Small intestine (tissue), 7 donors: ENCODE measurements around the gene INPP5D. TPM values are rescaled to one million over a fixed set of nuclear protein-coding genes. Genes with fewer than 3 reads are reported as not detected.

Source experiments
- DNase-seq, 2 donors: peaks; one replicate each; pipeline versions ENCODE4 v3.0.0 to v3.0.0-alpha.2; 2013
- FAIRE-seq: peaks from 2 replicates; lab custom pipeline; 2012; peaks lifted over from hg19 to GRCh38; lab: Jason Lieb, UNC
- H3K27ac ChIP-seq, 3 donors: one replicate each; pipeline ENCODE4 v1.5.1; 2013; ENCODE audit warnings: low read length in 2 of 3, mild to moderate bottlenecking in 2 of 3, control low read depth in 1 of 3, inconsistent platforms in 1 of 3, low read depth in 1 of 3, moderate library complexity in 1 of 3
- H3K27me3 ChIP-seq, 3 donors: one replicate each; pipeline ENCODE4 v1.6.1; 2013; ENCODE audit warnings: low read length in 3 of 3, inconsistent platforms in 1 of 3; ENCODE audit not compliant: control insufficient read depth in 3 of 3, insufficient read depth in 3 of 3
- H3K36me3 ChIP-seq, 3 donors: one replicate each; pipeline ENCODE4 v1.6.1; 2013; ENCODE audit warnings: low read length in 3 of 3, inconsistent platforms in 1 of 3, low read depth in 1 of 3, mild to moderate bottlenecking in 1 of 3, moderate library complexity in 1 of 3; ENCODE audit not compliant: control insufficient read depth in 3 of 3, insufficient read depth in 2 of 3
- H3K4me1 ChIP-seq, 3 donors: one replicate each; pipeline ENCODE4 v1.6.1; 2013; ENCODE audit warnings: low read length in 2 of 3, inconsistent platforms in 1 of 3, low read depth in 1 of 3, mild to moderate bottlenecking in 1 of 3, moderate library complexity in 1 of 3; ENCODE audit not compliant: control insufficient read depth in 3 of 3, insufficient read depth in 2 of 3
- H3K4me3 ChIP-seq, 3 donors: one replicate each; pipeline ENCODE4 v1.5.1; 2013; ENCODE audit warnings: low read length in 3 of 3, control low read depth in 1 of 3, inconsistent platforms in 1 of 3, low read depth in 1 of 3, mild to moderate bottlenecking in 1 of 3, moderate library complexity in 1 of 3
- H3K9me3 ChIP-seq, 2 donors: one replicate each; pipeline ENCODE4 v1.6.1; 2013; ENCODE audit warnings: low read depth in 1 of 2, low read length in 1 of 2; ENCODE audit not compliant: control insufficient read depth in 2 of 2, insufficient read depth in 1 of 2
- WGBS, 3 donors: extraction: QIAGEN DNeasy Blood & Tissue Kit; methylation state at CpG; one replicate each; pipeline ENCODE4 v1.1.7; 2013; 5-methylcytosine and 5-hydroxymethylcytosine counted together
- polyA plus RNA-seq, 4 donors: library from polyadenylated mRNA; stranded (reverse) in 3 of 4; unstranded in 1 of 4; fragments of 200-250 nt in 3 of 4; fragments of 120-200 nt in 1 of 4; gene quantifications; one replicate each; pipeline versions ENCODE4 v1.2.1 to v1.2.3, GENCODE V29; 2013
- donor health status: healthy with polysubstance abuse.
- donor health status: control.
- donor health status: control.
- donor health status: Bipolar disorder and iron deficiency.
- donor health status: healthy.

Gene INPP5D
- polyA plus RNA-seq, 4 donors, result 4.7 to 10.4 (median 6.9) TPM

GRCh38 chr2:233101141-233101540 lies 41.0 kb downstream of the INPP5D start:
- Histone ChIP-seq H3K4me3 (no peak overlapping the region), H3K36me3 (no peaks in the 10 kb centered on the region), H3K27ac (no peak overlapping the region), H3K4me1 (no peaks in the 10 kb centered on the region), H3K27me3 (no peaks in the 10 kb centered on the region), H3K9me3 (peaks cover 0 to 2% of the 10 kb centered on the region in 2 donors)
- 49 to 66% (median 63%) methylated on average over 4 of the region's 4 CpGs for WGBS, 3 donors
- FAIRE-seq, result no peak
- no peak for DNase-seq

DNA sequence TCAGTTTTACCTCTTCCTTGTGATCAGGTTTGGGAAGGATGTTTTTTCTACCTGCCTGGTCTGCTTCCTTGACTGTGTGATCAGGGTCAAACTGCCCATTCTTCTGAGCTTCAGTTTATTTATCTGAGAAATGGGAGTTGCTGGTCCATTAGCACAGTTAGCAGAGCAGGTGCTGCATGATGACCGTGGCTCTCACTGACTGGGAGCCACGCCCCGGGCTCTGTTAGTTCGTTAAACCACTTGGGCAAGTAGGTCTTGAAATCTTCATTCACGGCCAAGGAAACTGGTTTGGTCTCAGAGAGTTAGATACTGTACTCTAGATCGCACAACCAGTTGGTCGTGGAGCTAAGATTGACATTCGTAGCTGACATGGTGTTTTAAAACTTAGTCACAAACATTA lies 41.7 kb downstream of the INPP5D start:
- Histone ChIP-seq H3K27ac (no peak overlapping the region), H3K27me3 (no peaks in the 10 kb centered on the region), H3K9me3 (peaks cover 0 to 2% of the 10 kb centered on the region in 2 donors), H3K36me3 (no peaks in the 10 kb centered on the region), H3K4me1 (no peaks in the 10 kb centered on the region), H3K4me3 (no peak overlapping the region)
- FAIRE-seq (no peak), DNase-seq (no peak)
- 42 to 76% (median 65%) methylated on average over 8 of the region's 8 CpGs for WGBS, 3 donors

GRCh38 chr2:233105156-233105895 lies 45.2 kb downstream of the INPP5D start:
- H3K4me1 ChIP-seq, result no peaks in the 10 kb centered on the region
- no peaks in the 10 kb centered on the region for H3K36me3 ChIP-seq
- no peaks in the 10 kb centered on the region for H3K27me3 ChIP-seq
- FAIRE-seq (no peak), DNase-seq (no peak)
- WGBS, 3 donors, result 87 to 96% (median 93%) methylated on average over 15 to 17 of the region's 17 CpGs
- no peak overlapping the region for H3K4me3 ChIP-seq
- peaks cover 0 to 2% of the 10 kb centered on the region in 2 donors for H3K9me3 ChIP-seq
- no peak overlapping the region for H3K27ac ChIP-seq

DNA sequence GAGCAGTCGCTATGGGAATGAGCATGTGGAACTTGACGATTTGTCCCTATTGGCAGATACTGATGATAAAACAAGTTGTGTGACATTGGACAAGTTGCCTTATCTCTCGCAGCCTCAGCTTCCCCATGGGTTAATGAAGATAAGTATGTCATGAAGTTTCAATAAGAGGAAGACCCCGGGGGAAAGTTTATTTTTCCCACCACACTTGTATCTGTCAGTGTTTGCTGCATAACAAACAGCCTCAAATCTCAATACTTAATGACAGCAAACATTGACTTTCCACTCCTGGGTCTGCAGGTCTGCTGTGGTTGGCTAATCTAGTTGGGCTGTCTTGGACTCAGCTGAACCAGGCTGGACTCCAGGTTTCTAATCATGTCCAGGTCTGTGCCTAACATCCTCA lies 45.8 kb downstream of the INPP5D start:
- Histone ChIP-seq H3K36me3 (no peaks in the 10 kb centered on the region), H3K9me3 (peaks cover 0 to 2% of the 10 kb centered on the region in 2 donors), H3K27me3 (no peaks in the 10 kb centered on the region), H3K4me3 (no peak overlapping the region), H3K27ac (no peak overlapping the region), H3K4me1 (no peaks in the 10 kb centered on the region)
- WGBS, 3 donors, result 88 to 96% (median 93%) methylated on average over 4 of the region's 4 CpGs
- FAIRE-seq (no peak), DNase-seq (no peak)

GRCh38 chr2:233107011-233107410 lies 46.9 kb downstream of the INPP5D start:
- no peak for DNase-seq
- 88 to 95% (median 90%) methylated on average over 1 of the region's 1 CpG for WGBS, 3 donors
- no peak overlapping the region for H3K27ac ChIP-seq
- FAIRE-seq, result no peak
- H3K36me3 ChIP-seq, result no peaks in the 10 kb centered on the region
- no peaks in the 10 kb centered on the region for H3K4me1 ChIP-seq
- peaks cover 0 to 2% of the 10 kb centered on the region in 2 donors for H3K9me3 ChIP-seq
- no peak overlapping the region for H3K4me3 ChIP-seq
- no peaks in the 10 kb centered on the region for H3K27me3 ChIP-seq

DNA sequence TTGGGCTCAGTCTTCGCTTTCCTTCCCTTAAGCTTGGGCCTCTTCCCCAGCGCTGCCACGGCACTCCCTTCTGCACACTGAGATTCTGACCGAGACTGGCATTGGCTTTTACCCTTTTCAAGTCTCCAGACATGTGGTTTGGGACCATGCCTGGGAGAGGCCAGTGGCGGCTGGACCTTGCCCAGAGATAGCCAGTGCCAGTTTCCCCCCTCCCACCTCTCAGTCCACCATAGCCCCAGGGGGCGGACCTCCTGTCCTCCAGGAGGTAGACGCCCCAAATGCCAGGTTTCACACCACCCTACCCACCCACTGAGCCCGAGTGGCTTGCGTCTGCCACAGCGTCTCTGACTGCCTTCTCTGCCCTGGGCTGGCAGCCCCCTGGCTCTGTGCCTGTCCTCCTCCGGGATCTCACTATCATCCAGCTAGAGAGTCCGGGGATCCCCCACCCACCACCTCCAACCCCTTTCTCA lies 47.7 kb downstream of the INPP5D start:
- H3K4me1 ChIP-seq, result no peaks in the 10 kb centered on the region
- H3K9me3 ChIP-seq, result peaks cover 0 to 2% of the 10 kb centered on the region in 2 donors
- FAIRE-seq, result no peak
- H3K36me3 ChIP-seq, result no peaks in the 10 kb centered on the region
- H3K4me3 ChIP-seq, result no peak overlapping the region
- no peaks in the 10 kb centered on the region for H3K27me3 ChIP-seq
- 55 to 80% (median 73%) methylated on average over 11 to 12 of the region's 12 CpGs for WGBS, 3 donors
- H3K27ac ChIP-seq, result no peak overlapping the region
- no peak for DNase-seq

- no peaks in the 10 kb centered on the region for H3K4me1 ChIP-seq
- DNase-seq, result no peak
- no peaks in the 10 kb centered on the region for H3K36me3 ChIP-seq
- H3K27ac ChIP-seq, result no peak overlapping the region
- H3K27me3 ChIP-seq, result no peaks in the 10 kb centered on the region
- peaks cover 0 to 2% of the 10 kb centered on the region in 2 donors for H3K9me3 ChIP-seq
- WGBS, 3 donors, result 38 to 62% (median 57%) methylated on average over 10 of the region's 10 CpGs
- FAIRE-seq, result no peak
- H3K4me3 ChIP-seq, result no peak overlapping the region
Measured at GRCh38 chr2:233108611-233109490, 48.7 kb downstream of the INPP5D start.

- Histone ChIP-seq H3K9me3 (no peaks in the 10 kb centered on the region), H3K27ac (no peak overlapping the region)
- FAIRE-seq, result no peak
Measured at GRCh38 chr2:233111427-233111826, 51.3 kb downstream of the INPP5D start.

More at GRCh38 chr2:233111427-233111826, 51.3 kb downstream of the INPP5D start:
- no peak for DNase-seq
- Histone ChIP-seq H3K27me3 (peaks cover 0 to 2% (median 0%) of the 10 kb centered on the region in 3 donors), H3K4me3 (no peak overlapping the region), H3K4me1 (no peaks in the 10 kb centered on the region), H3K36me3 (no peaks in the 10 kb centered on the region)
- WGBS, 3 donors, result 95 to 96% (median 95%) methylated on average over 5 of the region's 5 CpGs
